ENCODE results near the gene SPG11. TPM values are rescaled to one million over a fixed set of nuclear protein-coding genes. Genes with fewer than 3 reads are reported as not detected.
A peak's percentile ranks its signal among the peaks of the same experiment; 100 is the strongest.

The SPG11 gene
- total and polyA plus RNA-seq, 9 of the 15 experiments (the other 6 are each of a cell fraction or from before 2014, with no cell fraction given), result 23.3 to 71.2 (median 45.6) TPM

DNA sequence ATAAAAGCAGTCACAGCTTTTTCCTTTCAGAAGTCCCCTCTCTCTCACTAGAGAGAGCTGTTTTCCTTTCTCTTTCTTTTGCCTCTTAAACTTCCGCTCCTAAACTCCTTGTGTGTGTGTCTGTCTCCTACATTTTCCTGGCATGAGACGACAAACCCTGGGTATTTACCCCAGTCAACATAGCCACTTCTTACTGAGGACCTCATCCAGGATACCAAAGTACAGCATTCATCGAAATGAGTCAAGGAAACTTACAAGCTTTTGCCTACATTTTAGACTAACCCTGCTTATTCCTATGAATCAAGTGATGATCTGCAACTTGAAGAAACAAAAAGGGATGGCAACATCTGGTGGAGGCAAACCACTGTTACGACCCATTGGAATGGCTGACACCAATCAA lies 31.0 kb upstream of the SPG11 start (continued):
- TF ChIP-seq, protein P1, sequence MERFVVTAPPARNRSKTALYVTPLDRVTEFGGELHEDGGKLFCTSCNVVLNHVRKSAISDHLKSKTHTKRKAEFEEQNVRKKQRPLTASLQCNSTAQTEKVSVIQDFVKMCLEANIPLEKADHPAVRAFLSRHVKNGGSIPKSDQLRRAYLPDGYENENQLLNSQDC (CRISPR knock-in tag; IDR thresholded peaks at IDR 0.05), result no peak
- no peak for TF ChIP-seq ZNF76 (CRISPR knock-in tag; IDR thresholded peaks at IDR 0.05; ENCODE audit: borderline replicate concordance)
- TF ChIP-seq, protein P2, sequence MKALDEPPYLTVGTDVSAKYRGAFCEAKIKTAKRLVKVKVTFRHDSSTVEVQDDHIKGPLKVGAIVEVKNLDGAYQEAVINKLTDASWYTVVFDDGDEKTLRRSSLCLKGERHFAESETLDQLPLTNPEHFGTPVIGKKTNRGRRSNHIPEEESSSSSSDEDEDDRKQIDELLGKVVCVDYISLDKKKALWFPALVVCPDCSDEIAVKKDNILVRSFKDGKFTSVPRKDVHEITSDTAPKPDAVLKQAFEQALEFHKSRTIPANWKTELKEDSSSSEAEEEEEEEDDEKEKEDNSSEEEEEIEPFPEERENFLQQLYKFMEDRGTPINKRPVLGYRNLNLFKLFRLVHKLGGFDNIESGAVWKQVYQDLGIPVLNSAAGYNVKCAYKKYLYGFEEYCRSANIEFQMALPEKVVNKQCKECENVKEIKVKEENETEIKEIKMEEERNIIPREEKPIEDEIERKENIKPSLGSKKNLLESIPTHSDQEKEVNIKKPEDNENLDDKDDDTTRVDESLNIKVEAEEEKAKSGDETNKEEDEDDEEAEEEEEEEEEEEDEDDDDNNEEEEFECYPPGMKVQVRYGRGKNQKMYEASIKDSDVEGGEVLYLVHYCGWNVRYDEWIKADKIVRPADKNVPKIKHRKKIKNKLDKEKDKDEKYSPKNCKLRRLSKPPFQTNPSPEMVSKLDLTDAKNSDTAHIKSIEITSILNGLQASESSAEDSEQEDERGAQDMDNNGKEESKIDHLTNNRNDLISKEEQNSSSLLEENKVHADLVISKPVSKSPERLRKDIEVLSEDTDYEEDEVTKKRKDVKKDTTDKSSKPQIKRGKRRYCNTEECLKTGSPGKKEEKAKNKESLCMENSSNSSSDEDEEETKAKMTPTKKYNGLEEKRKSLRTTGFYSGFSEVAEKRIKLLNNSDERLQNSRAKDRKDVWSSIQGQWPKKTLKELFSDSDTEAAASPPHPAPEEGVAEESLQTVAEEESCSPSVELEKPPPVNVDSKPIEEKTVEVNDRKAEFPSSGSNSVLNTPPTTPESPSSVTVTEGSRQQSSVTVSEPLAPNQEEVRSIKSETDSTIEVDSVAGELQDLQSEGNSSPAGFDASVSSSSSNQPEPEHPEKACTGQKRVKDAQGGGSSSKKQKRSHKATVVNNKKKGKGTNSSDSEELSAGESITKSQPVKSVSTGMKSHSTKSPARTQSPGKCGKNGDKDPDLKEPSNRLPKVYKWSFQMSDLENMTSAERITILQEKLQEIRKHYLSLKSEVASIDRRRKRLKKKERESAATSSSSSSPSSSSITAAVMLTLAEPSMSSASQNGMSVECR (CRISPR knock-in tag; IDR thresholded peaks at IDR 0.05), result no peak

DNA sequence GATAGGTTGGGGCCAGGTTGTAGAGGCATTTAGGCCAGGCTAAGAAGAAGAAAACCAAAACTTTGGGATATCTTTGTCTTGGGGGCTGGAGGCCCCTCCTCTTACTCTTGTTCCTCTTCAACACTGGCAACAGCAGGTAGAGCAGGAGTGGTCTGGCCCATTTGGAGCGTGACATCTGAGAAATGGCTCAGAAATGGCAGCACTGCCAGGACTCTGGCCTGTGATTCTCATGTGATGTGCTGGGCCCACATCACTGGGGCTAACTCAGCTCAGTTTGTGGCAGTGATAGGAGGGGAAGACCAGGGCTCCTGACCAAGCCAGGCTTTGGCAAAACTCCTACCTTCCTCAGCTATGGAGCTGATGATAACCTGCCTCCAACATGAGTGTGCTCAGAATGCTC lies 29.2 kb upstream of the SPG11 start:
- WGBS (ENCODE audit: insufficient coverage, low coverage, missing lambda C conversion rate), result 75% methylated on average over 1 of the region's 1 CpG
- intact Hi-C loops (cut with micrococcal nuclease), result no loop called here
- Histone ChIP-seq H3K27ac (ENCODE audit: extremely low read depth, low read depth, low read length) (no peak overlapping the region), H3K4me2 (ENCODE audit: insufficient read depth, low read length) (no peak overlapping the region), H3K9ac (ENCODE audit: insufficient read depth in 1 of 2, low read depth in 2 of 2, low read length in 2 of 2) (no peak overlapping the region), H3K79me2 (ENCODE audit: control insufficient read depth, insufficient read depth, low read length) (no peaks in the 10 kb centered on the region), H3K9me1 (ENCODE audit: control insufficient read depth, insufficient read depth, low read length) (no peaks in the 10 kb centered on the region), H3K4me3 (no peak overlapping the region), H2AFZ (ENCODE audit: low read depth, low read length) (peak overlapping the region; percentile 34; the same call in 1 of the 2 replicates), H3K4me1 (replicated peaks in 1 of 2; ENCODE audit: control insufficient read depth in 2 of 2, insufficient read depth in 2 of 2, low read length in 2 of 2) (no peaks in the 10 kb centered on the region), H3K9me3 (replicated peaks; ENCODE audit: control insufficient read depth, insufficient read depth, low read depth, low read length) (no peaks in the 10 kb centered on the region), H4K20me1 (replicated peaks; ENCODE audit: control insufficient read depth, insufficient read depth, low read length) (no peaks in the 10 kb centered on the region), H3K36me3 (ENCODE audit: control insufficient read depth, insufficient read depth, low read length) (no peaks in the 10 kb centered on the region), H3K27me3 (ENCODE audit: control insufficient read depth in 2 of 2, insufficient read depth in 2 of 2, low read length in 2 of 2) (no peaks in the 10 kb centered on the region)
- FAIRE-seq (peak; percentile 65), DNase-seq (ENCODE audit: extremely low read depth in 1 of 4, low spot score in 3 of 4) (no peak), ATAC-seq (peak; percentile 55)
- BruUV-seq (replicated peaks), result no TSS peak
- ChIA-PET POLR2A (interaction anchor here (1.2 to 1.8 kb wide), 4 partner anchors 8 to 19 kb away, joined by 4 to 8 read pairs (median 4); partner anchors contain the start of genes B2M and PATL2), CTCF (ENCODE audit: low intra/inter-chr PET ratio) (no interaction called here)
- in situ Hi-C loops (cut with MboI), result no loop called here
- no peak for TF ChIP-seq MEF2D (tag; conservative IDR thresholded peaks at IDR 0.05; ENCODE audit: low read depth)
- TF ChIP-seq, protein P3, sequence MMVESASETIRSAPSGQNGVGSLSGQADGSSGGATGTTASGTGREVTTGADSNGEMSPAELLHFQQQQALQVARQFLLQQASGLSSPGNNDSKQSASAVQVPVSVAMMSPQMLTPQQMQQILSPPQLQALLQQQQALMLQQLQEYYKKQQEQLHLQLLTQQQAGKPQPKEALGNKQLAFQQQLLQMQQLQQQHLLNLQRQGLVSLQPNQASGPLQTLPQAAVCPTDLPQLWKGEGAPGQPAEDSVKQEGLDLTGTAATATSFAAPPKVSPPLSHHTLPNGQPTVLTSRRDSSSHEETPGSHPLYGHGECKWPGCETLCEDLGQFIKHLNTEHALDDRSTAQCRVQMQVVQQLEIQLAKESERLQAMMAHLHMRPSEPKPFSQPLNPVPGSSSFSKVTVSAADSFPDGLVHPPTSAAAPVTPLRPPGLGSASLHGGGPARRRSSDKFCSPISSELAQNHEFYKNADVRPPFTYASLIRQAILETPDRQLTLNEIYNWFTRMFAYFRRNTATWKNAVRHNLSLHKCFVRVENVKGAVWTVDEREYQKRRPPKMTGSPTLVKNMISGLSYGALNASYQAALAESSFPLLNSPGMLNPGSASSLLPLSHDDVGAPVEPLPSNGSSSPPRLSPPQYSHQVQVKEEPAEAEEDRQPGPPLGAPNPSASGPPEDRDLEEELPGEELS (CRISPR knock-in tag; IDR thresholded peaks at IDR 0.05; ENCODE audit: borderline replicate concordance), result no peak
- TF ChIP-seq, protein P4, sequence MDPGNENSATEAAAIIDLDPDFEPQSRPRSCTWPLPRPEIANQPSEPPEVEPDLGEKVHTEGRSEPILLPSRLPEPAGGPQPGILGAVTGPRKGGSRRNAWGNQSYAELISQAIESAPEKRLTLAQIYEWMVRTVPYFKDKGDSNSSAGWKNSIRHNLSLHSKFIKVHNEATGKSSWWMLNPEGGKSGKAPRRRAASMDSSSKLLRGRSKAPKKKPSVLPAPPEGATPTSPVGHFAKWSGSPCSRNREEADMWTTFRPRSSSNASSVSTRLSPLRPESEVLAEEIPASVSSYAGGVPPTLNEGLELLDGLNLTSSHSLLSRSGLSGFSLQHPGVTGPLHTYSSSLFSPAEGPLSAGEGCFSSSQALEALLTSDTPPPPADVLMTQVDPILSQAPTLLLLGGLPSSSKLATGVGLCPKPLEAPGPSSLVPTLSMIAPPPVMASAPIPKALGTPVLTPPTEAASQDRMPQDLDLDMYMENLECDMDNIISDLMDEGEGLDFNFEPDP (CRISPR knock-in tag; IDR thresholded peaks at IDR 0.05), result no peak
- TF ChIP-seq GATA2 (CRISPR knock-in tag; IDR thresholded peaks at IDR 0.05), result no peak
- no peak for TF ChIP-seq CEBPG (CRISPR knock-in tag; IDR thresholded peaks at IDR 0.05)
- TF ChIP-seq CEBPG (tag; conservative IDR thresholded peaks at IDR 0.05 in 1 of 2, IDR thresholded peaks at IDR 0.05 in 1 of 2), result no peak
- TF ChIP-seq FOXJ3 (CRISPR knock-in tag; IDR thresholded peaks at IDR 0.05), result no peak
- TF ChIP-seq ZNF184 (CRISPR knock-in tag; IDR thresholded peaks at IDR 0.05), result no peak

All from K562 (cell line).